Measurements from ENCODE around the gene MYO1C. TPM values are rescaled to one million over a fixed set of nuclear protein-coding genes. Genes with fewer than 3 reads are reported as not detected.

MYO1C gene
- total and polyA plus RNA-seq, 4 donors = 20.8 to 42.0 (median 30.8) TPM

GRCh38 chr17:1474402-1475189 lies 17.9 kb downstream of the MYO1C start:
- Histone ChIP-seq H3K27me3 (ENCODE audit: control insufficient read depth, insufficient read depth, low read length) (no peaks in the 10 kb centered on the region), H3K36me3 (ENCODE audit: control insufficient read depth, insufficient read depth, low read length) (peaks cover 92% of the 10 kb centered on the region), H3K9me3 (ENCODE audit: control insufficient read depth, insufficient read depth, low read length) (no peaks in the 10 kb centered on the region), H3K27ac (ENCODE audit: low read depth, low read length) (no peak overlapping the region), H3K4me1 (ENCODE audit: control insufficient read depth, insufficient read depth, low read length) (peaks cover 8% of the 10 kb centered on the region), H3K4me3 (ENCODE audit: low read depth, low read length) (no peak overlapping the region)
- WGBS (ENCODE audit: insufficient coverage) = 87% methylated on average over 27 of the region's 31 CpGs
- no peak for DNase-seq (ENCODE audit: low read depth in 4 of 6, low spot score in 6 of 6)

GRCh38 chr17:1473841-1474240 lies 18.6 kb downstream of the MYO1C start:
- peaks cover 8% of the 10 kb centered on the region for H3K4me1 ChIP-seq (ENCODE audit: control insufficient read depth, insufficient read depth, low read length)
- H3K27me3 ChIP-seq (ENCODE audit: control insufficient read depth, insufficient read depth, low read length) = no peaks in the 10 kb centered on the region
- no peak overlapping the region for H3K4me3 ChIP-seq (ENCODE audit: low read depth, low read length)
- peaks cover 89% of the 10 kb centered on the region for H3K36me3 ChIP-seq (ENCODE audit: control insufficient read depth, insufficient read depth, low read length)
- WGBS (ENCODE audit: insufficient coverage) = 76% methylated on average over 2 of the region's 10 CpGs
- no peaks in the 10 kb centered on the region for H3K9me3 ChIP-seq (ENCODE audit: control insufficient read depth, insufficient read depth, low read length)
- no peak overlapping the region for H3K27ac ChIP-seq (ENCODE audit: low read depth, low read length)
- DNase-seq (ENCODE audit: low read depth in 4 of 6, low spot score in 6 of 6) = no peak

DNA sequence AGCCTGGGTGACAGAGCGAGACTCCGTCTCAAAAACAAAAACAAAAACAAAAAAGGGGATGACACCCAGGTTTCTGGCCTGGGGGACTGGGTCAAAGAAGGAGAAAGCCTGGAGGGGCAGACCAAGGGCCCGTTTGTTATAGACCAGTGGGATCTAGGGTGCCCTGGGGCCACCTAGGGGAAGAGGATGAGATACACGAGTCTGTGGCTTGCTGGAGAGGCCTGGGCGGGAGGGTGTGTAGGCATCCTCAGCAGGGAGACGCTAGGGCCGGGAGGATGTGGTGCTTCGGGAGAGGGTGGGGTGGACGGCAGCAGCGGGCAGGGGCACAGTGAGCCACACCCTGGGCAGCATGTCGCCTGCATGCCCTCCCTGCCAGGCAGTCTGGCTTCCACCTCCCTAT lies 19.3 kb downstream of the MYO1C start:
- 53% methylated on average over 6 of the region's 11 CpGs for WGBS (ENCODE audit: insufficient coverage)

GRCh38 chr17:1471911-1472821 lies 20.3 kb downstream of the MYO1C start:
- peak in 1 of 6 donors; percentile 59 for DNase-seq (ENCODE audit: low read depth in 4 of 6, low spot score in 6 of 6)
- Histone ChIP-seq H3K27ac (ENCODE audit: low read depth, low read length) (no peak overlapping the region), H3K36me3 (ENCODE audit: control insufficient read depth, insufficient read depth, low read length) (peaks cover 86% of the 10 kb centered on the region), H3K4me1 (ENCODE audit: control insufficient read depth, insufficient read depth, low read length) (peaks cover 8% of the 10 kb centered on the region), H3K9me3 (ENCODE audit: control insufficient read depth, insufficient read depth, low read length) (no peaks in the 10 kb centered on the region), H3K4me3 (ENCODE audit: low read depth, low read length) (no peak overlapping the region), H3K27me3 (ENCODE audit: control insufficient read depth, insufficient read depth, low read length) (no peaks in the 10 kb centered on the region)
- 44% methylated on average over 42 of the region's 42 CpGs for WGBS (ENCODE audit: insufficient coverage)

More for the DNA sequence above, 19.3 kb downstream of the MYO1C start:
- no peaks in the 10 kb centered on the region for H3K27me3 ChIP-seq (ENCODE audit: control insufficient read depth, insufficient read depth, low read length)
- H3K4me3 ChIP-seq (ENCODE audit: low read depth, low read length) = no peak overlapping the region
- H3K36me3 ChIP-seq (ENCODE audit: control insufficient read depth, insufficient read depth, low read length) = peaks cover 87% of the 10 kb centered on the region
- H3K27ac ChIP-seq (ENCODE audit: low read depth, low read length) = no peak overlapping the region
- H3K9me3 ChIP-seq (ENCODE audit: control insufficient read depth, insufficient read depth, low read length) = no peaks in the 10 kb centered on the region
- DNase-seq (ENCODE audit: low read depth in 4 of 6, low spot score in 6 of 6) = no peak
- peaks cover 8% of the 10 kb centered on the region for H3K4me1 ChIP-seq (ENCODE audit: control insufficient read depth, insufficient read depth, low read length)

DNA sequence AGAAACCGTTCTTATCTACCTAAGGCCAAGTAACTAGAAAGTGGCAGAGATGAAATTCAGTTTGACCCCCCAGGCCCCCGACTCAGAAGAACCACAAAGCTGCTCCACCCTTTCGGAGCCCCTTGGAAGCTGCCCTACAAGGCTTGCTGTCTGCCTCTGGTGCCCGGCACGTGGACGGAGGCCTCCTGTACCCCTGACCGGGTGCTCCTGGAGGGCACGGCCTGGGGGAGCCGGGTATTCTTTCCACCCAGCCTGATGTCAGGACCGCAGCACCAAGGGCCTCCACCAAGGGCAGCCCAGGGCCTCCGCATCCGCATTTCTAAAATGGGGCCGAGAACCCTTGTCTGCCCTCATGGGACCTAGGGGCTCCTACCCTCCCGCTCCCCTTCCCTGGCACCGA lies 21.0 kb downstream of the MYO1C start:
- peaks cover 8% of the 10 kb centered on the region for H3K4me1 ChIP-seq (ENCODE audit: control insufficient read depth, insufficient read depth, low read length)
- no peak overlapping the region for H3K27ac ChIP-seq (ENCODE audit: low read depth, low read length)
- 81% methylated on average over 15 of the region's 15 CpGs for WGBS (ENCODE audit: insufficient coverage)
- H3K27me3 ChIP-seq (ENCODE audit: control insufficient read depth, insufficient read depth, low read length) = no peaks in the 10 kb centered on the region
- H3K9me3 ChIP-seq (ENCODE audit: control insufficient read depth, insufficient read depth, low read length) = no peaks in the 10 kb centered on the region
- DNase-seq (ENCODE audit: low read depth in 4 of 6, low spot score in 6 of 6) = no peak
- H3K4me3 ChIP-seq (ENCODE audit: low read depth, low read length) = no peak overlapping the region
- peaks cover 87% of the 10 kb centered on the region for H3K36me3 ChIP-seq (ENCODE audit: control insufficient read depth, insufficient read depth, low read length)

GRCh38 chr17:1470755-1471462 lies 21.6 kb downstream of the MYO1C start:
- H3K9me3 ChIP-seq (ENCODE audit: control insufficient read depth, insufficient read depth, low read length) = no peaks in the 10 kb centered on the region
- DNase-seq (ENCODE audit: low read depth in 4 of 6, low spot score in 6 of 6) = no peak
- no peaks in the 10 kb centered on the region for H3K27me3 ChIP-seq (ENCODE audit: control insufficient read depth, insufficient read depth, low read length)
- no peak overlapping the region for H3K4me3 ChIP-seq (ENCODE audit: low read depth, low read length)
- 85% methylated on average over 22 of the region's 25 CpGs for WGBS (ENCODE audit: insufficient coverage)
- H3K4me1 ChIP-seq (ENCODE audit: control insufficient read depth, insufficient read depth, low read length) = peaks cover 8% of the 10 kb centered on the region
- peaks cover 87% of the 10 kb centered on the region for H3K36me3 ChIP-seq (ENCODE audit: control insufficient read depth, insufficient read depth, low read length)
- no peak overlapping the region for H3K27ac ChIP-seq (ENCODE audit: low read depth, low read length)

- WGBS (ENCODE audit: insufficient coverage) = 78% methylated on average over 23 of the region's 33 CpGs
- no peak for DNase-seq (ENCODE audit: low read depth in 4 of 6, low spot score in 6 of 6)
- peaks cover 8% of the 10 kb centered on the region for H3K4me1 ChIP-seq (ENCODE audit: control insufficient read depth, insufficient read depth, low read length)
- H3K36me3 ChIP-seq (ENCODE audit: control insufficient read depth, insufficient read depth, low read length) = peaks cover 87% of the 10 kb centered on the region
- H3K9me3 ChIP-seq (ENCODE audit: control insufficient read depth, insufficient read depth, low read length) = no peaks in the 10 kb centered on the region
- H3K27ac ChIP-seq (ENCODE audit: low read depth, low read length) = no peak overlapping the region
- no peak overlapping the region for H3K4me3 ChIP-seq (ENCODE audit: low read depth, low read length)
- H3K27me3 ChIP-seq (ENCODE audit: control insufficient read depth, insufficient read depth, low read length) = no peaks in the 10 kb centered on the region
These were observed 22.3 kb downstream of the MYO1C start for GRCh38 chr17:1470071-1470754.

GRCh38 chr17:1469231-1469852 lies 23.1 kb downstream of the MYO1C start:
- Histone ChIP-seq H3K4me1 (ENCODE audit: control insufficient read depth, insufficient read depth, low read length) (peaks cover 4% of the 10 kb centered on the region), H3K27ac (ENCODE audit: low read depth, low read length) (no peak overlapping the region), H3K36me3 (ENCODE audit: control insufficient read depth, insufficient read depth, low read length) (peaks cover 83% of the 10 kb centered on the region), H3K9me3 (ENCODE audit: control insufficient read depth, insufficient read depth, low read length) (no peaks in the 10 kb centered on the region), H3K27me3 (ENCODE audit: control insufficient read depth, insufficient read depth, low read length) (no peaks in the 10 kb centered on the region), H3K4me3 (ENCODE audit: low read depth, low read length) (no peak overlapping the region)
- no peak for DNase-seq (ENCODE audit: low read depth in 4 of 6, low spot score in 6 of 6)
- WGBS (ENCODE audit: insufficient coverage) = 65% methylated on average over 14 of the region's 28 CpGs

Measured in spinal cord (tissue), 10 donors.